NCI-H2081 treated with DMSO at 0.1 percent for 48 hours (cell line): ENCODE results near the gene L1TD1.
"Not testable (repeated sequence)": the region's sequence is repeated elsewhere in the genome, so short reads cannot be mapped to it uniquely, and the experiment has no call there.

Source experiments
- DNase-seq: peaks from one replicate; lab custom pipeline; 2025; lab: John Stamatoyannopoulos, UW

Gene L1TD1

GRCh38 chr1:62198069-62198780, 3.6 kb downstream of the L1TD1 start:
- no peak for DNase-seq

- no peak for DNase-seq
Observed at GRCh38 chr1:62198781-62199125, 4.1 kb downstream of the L1TD1 start.

- DNase-seq: no peak
Observed at GRCh38 chr1:62207187-62207586, 12.5 kb downstream of the L1TD1 start.

GRCh38 chr1:62208087-62208486, 13.4 kb downstream of the L1TD1 start:
- DNase-seq: no peak

GRCh38 chr1:62208970-62209369, 14.3 kb downstream of the L1TD1 start:
- DNase-seq: no peak

GRCh38 chr1:62209931-62210595, 15.4 kb downstream of the L1TD1 start:
- DNase-seq: no peak

- DNase-seq: no peak
Observed at GRCh38 chr1:62210960-62211359, 16.3 kb downstream of the L1TD1 start.

GRCh38 chr1:62212411-62212810, 17.8 kb downstream of the L1TD1 start:
- no peak for DNase-seq

- no peak for DNase-seq
Observed at GRCh38 chr1:62213075-62213914, 18.6 kb downstream of the L1TD1 start.

GRCh38 chr1:62218604-62219003, 24.0 kb downstream of the L1TD1 start:
- no peak for DNase-seq

- not testable (repeated sequence) for DNase-seq
Observed at GRCh38 chr1:62220456-62220855, 25.8 kb downstream of the L1TD1 start.

GRCh38 chr1:62221171-62221570, 26.5 kb downstream of the L1TD1 start:
- DNase-seq: no peak

- DNase-seq: no peak
Observed at GRCh38 chr1:62222321-62222720, 27.7 kb downstream of the L1TD1 start.

GRCh38 chr1:62224182-62224581, 29.5 kb downstream of the L1TD1 start:
- DNase-seq: no peak

- DNase-seq: no peak
Observed at GRCh38 chr1:62227496-62227895, 32.8 kb downstream of the L1TD1 start.

GRCh38 chr1:62228136-62228882, 33.7 kb downstream of the L1TD1 start:
- DNase-seq: no peak

- DNase-seq: no peak
Observed at GRCh38 chr1:62228883-62229187, 34.2 kb downstream of the L1TD1 start.

- no peak for DNase-seq
Observed at GRCh38 chr1:62229468-62229867, 34.8 kb downstream of the L1TD1 start.

GRCh38 chr1:62229932-62230331, 35.3 kb downstream of the L1TD1 start:
- no peak for DNase-seq

GRCh38 chr1:62230718-62231117, 36.1 kb downstream of the L1TD1 start:
- no peak for DNase-seq

- DNase-seq: no peak
Observed at GRCh38 chr1:62232871-62233278, 38.2 kb downstream of the L1TD1 start.

GRCh38 chr1:62233926-62234450, 39.3 kb downstream of the L1TD1 start:
- DNase-seq: no peak
